HG03196 (cell line): ENCODE results near the gene POMT2.
"Not testable (repeated sequence)": the region's sequence is repeated elsewhere in the genome, so short reads cannot be mapped to it uniquely, and the experiment has no call there.

ENCODE experiments used
- ATAC-seq: cut with Tn5 transposase; IDR thresholded peaks from one replicate; pipeline ENCODE4 v1.9.1; 2021; ENCODE audit not compliant: unreplicated experiment

POMT2 gene

DNA sequence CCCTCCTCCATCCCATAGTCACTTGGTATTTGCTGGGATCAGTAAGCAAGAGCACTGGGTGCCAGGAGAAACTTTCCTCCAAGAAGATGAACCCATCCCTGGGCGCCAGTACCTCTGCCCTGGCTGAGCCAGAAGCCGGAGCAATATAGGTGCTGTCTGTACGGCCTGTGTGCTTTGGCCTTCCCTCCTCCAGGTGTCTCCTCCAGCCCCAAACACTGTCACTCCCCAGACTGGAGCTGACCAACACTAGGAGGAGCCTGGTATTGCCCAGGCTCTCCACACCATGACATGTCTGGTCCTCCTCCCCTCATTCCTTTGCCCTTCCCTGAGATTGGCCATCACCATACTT is 5.0 kb upstream of the POMT2 start:
- ATAC-seq: no peak

DNA sequence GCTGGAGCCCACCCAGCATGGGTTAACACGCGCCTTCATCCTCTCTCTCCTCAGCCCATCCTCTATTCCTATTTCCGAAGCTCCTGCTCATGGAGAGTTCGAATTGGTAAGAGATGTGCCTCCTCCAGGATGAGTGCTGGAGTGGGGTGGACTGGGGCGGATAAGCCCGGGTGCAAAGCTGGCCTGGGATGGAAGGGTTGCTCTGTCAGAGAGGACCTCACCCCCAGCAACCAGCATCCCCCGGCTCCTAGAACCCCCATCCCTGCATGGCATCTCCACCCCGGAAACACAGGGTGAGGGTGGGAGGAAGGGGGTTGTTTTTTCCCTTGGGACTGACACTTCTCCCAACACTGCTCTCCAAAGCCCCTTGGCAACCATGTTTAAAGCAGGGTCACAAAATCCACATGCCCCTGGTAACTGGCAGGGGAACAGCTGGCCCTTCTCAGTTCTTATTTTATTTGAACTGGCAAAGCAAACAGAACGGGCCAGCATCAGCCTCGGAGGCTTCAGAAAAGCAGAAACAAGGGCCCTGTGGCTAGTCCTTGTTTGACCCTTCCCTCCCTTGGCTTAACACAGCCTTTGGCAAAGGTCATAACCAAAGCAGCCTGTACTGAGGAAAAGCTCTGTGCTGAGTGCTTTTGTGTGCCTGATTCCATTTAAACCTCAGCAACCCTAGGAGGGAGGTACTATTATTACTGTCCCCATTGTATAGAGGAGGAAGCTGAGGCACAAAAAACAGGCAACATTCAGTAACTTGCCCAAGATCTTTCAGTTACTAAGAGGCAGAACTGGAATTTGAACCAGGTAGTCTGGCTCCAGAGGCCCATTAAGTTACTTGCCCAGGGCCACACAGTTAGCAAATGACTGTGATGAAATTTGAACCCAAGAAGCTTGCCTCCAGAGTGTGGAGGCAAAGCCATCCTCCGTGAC is 4.4 kb upstream of the POMT2 start:
- ATAC-seq: no peak

DNA sequence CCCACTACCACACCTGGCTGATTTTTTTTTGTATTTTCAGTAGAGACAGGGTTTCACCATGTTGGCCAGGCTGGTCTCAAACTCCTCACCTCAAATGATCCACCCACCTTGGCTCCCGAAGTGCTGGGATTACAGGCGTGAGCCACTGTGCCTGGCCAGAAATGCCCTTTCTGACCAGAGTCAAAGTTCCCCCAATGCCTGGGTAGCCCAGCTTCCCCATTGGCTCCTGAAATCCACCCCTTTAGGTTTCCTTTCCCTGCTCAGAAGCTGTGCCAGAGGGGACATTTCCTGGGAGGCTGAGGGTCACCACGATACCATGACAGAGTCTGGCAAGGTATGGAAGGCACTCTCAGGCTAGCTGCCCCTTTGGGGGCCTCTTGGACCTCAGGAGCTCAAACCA is 3.6 kb upstream of the POMT2 start:
- no peak for ATAC-seq

DNA sequence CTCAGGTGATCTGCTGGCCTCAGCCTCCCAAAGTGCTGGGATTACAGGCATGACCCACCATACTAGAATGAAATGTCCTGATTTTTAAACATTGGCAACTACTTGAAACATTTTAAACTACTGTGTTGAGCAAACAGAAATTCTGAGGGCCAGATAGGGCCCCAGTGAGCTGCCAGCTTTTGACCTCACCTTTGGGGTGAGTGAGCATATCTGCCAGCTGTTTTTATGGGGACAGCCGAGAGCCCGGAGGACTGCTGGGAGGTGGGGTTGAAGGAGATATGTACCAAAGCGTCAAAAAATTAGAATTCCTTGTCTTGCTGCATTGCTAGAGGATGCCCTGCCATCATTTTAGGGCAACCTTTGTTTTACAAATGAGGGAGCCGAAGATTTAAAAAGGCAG is 2.9 kb upstream of the POMT2 start:
- ATAC-seq: no peak

DNA sequence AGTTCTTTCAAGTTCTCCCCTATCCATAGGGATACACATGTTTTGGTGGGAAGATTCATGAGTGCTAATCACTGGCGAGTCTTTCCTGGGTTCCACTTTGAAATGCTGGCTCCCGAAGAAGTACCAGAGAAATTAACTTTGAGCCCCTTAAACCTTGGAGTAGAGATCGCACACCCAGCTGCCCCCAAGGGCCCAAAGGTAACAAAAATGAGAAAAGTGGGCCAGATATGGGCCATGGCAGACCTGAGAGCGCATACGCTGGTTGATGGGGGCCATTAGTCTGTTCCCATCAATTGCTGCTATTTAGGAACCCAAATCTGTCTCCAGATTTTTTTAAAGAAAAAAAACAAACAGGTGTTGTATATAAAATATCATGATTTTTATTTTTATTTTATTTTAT is 2.3 kb upstream of the POMT2 start:
- no peak for ATAC-seq

DNA sequence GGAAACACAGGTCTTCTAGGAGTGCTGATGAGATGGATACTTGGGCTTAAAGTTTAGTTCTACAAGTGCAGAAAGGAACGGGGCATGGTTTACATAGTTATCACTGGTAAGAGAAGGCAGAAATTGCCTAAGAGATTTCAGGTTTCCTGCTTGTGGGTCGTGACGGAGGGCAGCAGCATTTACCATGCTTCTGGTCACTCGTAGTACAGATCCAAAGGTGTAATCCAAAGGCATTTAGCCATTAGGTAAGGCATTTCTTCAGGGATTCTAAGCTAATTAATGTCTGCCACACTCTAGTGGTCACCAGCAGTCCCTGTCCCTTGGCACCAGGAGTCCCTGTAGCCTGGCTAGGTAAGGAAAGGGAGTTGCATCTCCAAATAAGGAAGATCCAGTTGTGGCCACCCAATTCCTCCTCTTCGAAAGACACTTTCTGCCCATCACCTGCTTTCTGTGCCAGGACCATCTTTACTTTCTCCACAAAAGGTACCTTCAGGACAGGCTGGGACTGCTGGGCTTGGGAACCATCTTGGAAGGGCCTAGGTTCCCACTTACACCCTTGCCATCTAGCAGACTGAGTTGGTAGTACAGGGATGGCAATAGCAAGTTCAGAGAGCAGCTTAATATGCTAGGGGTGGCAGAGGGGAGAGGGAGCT is 1.7 kb upstream of the POMT2 start:
- no peak for ATAC-seq

DNA sequence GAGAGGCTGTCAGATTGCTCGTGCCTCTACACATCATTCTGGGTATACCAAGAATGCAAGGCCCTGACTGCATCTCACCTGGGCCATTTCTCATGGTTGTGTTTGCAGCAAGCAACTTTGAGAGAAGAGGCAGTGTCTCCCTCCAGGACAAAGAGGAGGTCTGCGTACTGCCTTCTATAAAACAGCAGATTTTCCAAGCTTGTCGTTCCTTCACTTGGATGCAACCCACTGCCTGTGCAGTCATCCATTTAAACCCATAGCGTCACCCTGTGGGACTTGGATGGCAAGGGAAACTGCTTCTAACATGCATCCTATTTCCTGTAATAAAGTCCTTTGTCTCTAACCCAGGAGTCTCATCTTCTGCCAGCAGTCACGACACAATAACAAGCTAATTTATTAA is 1.3 kb downstream of the POMT2 start:
- ATAC-seq: no peak

DNA sequence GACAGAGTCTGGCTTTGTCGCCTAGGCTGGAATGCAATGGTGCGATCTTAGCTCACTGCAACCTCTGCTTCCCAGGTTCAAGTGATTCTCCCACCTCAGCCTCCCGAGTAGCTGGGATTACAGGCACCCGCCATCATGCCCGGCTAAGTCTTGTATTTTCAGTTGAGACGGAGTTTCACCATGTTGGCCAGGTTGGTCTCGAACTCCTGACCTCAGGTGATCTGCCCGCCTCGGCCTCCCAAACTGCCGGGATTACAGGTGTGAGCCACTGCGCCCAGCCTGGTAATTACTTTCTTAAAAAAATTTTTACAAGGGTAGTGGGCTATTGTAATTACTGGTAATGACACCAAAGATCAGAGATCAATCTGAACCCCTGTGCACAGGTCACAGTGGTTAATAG is 1.9 kb downstream of the POMT2 start:
- not testable (repeated sequence) for ATAC-seq

DNA sequence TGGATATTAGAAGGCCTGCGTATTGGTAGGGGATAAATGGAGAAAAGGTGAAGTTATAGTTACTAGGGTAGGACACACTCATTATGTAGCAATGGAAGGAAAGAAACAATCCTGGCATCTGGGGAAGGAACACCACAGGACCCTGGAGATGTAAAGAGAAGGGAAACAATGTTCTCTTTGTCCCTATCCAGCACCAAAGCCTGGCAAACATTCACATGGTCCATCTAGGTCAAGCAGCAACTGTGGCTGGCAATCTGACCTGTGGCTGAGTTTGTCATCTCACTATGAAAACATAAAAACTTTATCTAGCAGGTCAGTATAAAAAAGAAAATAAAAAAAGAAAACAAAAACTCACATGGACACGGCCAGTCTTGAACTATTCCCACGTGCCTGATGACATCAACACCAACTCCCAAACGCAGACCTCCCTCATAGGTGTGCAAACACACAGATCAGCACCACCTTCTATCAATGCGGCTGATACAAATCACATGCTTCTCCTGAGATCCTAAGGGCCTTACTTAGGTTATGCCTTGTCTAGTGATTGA is 2.6 kb downstream of the POMT2 start:
- no peak for ATAC-seq

DNA sequence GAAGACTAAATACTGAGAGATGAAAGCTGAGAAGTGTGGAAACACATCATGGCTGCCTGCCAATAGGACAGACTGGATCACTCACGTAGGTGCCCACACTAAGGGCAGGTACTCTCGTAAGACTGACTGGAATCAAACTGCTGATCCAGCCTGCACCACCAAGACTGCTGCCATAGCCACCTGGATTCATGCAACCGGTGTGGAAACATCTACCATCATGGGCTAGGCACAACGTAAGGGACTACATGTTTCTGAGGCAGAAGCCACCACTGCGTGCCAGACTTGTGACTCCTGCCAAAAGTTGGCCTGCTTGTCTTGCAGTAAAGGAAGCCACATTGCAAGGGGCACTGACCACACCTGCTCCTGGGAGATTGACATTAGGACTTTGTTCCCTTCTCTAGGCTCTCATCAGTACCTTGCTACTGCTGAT is 3.8 kb downstream of the POMT2 start:
- ATAC-seq: no peak

DNA sequence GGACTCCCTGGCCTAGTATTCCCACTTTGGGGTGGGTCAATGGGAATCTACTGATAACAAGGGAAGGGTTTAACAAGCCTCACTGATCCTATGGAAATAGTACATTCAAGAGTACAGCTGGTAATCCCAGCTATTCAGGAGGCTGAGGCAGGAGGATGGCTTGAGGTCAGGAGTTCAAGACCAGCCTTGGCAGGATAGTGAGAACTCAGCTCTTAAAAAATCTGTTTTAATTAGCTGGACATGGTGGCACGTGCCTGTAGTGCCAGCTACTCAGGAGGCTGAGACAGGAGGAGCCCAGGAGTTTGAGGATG is 4.5 kb downstream of the POMT2 start:
- no peak for ATAC-seq

DNA sequence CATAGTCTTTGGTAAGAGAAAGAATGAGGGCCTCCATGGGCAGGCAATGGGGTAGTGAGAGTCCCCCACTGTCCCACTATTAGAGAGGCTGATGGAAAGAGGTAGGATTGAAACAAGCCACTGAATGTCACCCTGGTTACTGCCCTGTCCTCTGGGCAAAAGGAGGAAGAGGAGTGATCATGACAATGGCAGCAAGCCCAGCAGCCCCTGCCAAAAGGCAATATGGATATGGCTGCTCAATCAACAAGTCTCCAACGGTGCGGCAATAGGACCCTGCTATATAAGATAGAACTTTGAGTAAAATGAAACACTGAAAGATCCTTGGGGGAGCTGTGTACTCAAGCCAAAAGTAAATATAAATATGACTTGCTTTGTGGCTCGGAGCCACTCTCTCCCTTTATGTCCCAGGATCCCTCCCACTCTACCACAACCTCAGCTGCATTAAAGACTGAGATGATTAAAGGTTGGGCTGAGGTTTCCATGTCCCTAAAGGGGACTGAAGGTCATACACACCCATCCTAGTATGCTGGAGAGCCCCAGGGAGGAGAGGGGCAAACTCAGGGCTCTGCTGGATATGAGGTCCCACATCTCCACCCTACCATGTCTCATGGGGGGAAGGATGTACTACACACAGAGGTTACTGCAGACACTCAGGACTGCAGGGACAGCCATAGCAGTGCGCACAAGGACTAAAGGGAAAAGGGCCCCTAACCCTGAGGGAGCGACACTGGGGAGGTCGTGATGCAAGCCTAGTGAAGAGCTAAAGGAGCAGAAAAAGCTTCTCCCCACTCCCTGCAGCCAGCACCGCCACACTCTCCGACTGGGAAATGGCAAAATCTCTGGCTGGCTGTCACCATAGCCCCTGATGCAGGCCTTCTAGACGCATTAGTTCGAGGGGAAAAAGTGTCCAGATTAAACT is 5.9 kb downstream of the POMT2 start:
- ATAC-seq: no peak

DNA sequence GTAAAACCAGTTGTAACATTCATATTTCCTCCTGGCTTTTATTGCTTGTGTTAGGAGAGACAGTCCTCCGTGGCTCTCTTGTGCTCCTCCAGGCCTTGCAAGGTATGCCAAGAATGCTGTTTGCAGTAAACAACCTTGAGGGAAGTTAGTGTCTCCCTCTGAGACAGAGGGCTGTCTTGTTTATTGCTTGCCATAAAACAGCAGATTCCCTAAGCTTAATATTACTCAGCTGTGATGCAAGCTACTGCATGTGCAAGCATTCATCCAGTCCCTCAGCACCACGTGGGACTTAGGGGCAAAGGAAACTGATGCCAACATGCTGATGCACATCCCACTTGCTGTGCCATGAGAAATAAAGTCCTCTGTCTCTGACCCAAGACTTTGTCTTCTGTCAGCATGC is 6.6 kb downstream of the POMT2 start:
- ATAC-seq: no peak

DNA sequence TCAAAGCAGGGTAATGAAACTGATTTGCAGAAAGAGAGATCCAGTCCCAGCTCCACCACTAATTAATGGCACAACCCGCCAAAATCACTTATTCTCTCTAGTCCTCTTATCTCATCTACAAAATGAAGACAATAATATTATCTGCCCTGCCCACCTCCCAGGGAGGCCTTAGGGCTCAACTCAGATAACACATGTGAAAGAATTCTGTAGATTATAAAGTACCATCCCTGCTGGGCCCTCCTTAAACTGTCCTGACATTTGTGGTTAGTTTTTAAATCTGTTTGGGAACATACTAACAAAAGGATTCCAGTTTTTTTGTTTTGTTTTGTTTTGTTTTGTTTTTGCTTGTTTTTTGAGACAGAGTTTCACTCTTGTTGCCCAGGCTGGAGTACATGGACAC is 7.3 kb downstream of the POMT2 start:
- no peak for ATAC-seq

DNA sequence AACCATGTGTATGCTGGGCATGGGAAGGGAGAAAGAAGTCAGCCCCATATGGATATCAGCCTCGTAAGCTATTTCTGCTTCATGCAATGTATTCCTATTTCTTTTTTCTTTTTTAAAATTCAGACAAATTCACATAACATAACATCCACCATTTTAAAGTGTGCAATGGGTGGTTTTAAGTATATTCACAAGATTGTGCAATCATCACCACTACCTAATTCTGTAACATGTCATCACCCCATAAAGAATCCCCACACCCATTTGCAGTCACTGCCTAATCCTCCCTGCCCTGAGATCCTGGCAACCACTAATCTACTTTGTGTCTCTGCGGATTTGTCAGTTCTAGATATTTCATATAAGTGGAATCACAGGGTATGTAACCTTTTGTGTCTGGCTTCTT is 9.5 kb downstream of the POMT2 start:
- ATAC-seq: no peak

DNA sequence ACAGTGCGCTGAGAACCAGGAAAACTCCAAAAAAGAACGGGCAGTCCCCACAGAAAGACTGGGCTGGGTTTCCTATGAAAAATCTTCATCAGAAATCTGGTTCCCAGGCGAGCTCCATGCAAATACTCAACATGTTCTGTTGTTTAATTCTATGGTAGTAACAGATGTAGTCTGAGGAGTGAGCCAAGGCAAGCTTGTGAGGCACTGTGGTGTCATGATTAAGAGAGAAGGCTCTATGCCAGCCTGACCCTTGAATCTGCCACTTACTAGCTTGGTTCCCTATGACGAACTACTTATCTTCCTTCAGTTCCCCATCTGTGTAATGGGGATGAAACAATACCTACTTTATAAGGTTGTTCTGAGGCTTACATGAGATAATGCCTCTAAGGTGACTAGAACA is 10.7 kb downstream of the POMT2 start:
- ATAC-seq: no peak

DNA sequence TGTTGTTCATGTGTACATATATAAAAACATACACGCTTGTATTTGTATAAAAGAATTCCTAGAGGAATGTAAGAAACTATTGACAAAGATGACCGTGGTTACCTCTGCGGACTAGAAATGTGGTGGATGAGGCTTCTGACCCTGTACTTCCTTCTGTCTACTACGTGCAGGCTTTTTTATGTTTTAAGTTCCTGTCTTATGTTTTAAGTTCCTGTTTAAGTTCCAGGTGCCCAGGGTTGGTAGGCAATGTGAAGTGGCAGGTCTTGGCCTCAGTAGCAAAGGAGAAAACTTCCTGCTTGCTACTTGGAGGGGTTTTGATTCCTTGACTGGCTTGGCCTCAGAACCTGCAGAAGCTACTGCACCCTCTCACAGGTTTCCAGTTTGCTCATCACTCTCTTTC is 11.6 kb downstream of the POMT2 start:
- ATAC-seq: no peak

DNA sequence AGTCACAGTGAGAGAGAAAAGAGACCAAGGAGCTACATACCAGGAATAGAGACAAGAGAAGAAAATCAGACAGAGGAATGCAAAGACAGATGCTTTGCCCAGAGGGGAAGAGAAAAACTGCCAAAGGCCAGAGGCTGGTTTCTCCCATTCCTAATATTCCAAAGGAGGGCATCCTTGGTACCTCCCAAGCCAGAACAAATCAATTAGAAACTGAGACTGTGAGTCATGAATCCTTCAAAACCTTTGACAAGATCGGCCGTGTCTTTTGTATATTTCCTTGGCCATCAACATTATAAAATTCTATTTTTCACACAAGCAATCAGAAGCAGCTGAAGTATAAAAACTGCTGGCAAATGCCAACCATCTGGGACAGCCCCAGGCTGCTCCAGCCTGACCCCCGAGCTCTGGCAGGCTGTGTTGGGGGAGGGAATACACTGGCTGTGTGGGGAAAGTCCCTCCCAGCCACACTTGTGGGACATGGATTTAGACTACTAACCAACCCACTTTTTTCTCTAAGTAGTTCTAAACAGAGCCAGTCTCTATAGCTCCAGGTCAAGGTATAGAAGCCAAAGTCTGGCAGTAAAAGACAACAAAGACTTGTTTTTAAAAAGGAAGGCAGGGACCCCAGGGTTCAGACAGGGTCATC is 13.7 kb downstream of the POMT2 start:
- no peak for ATAC-seq

DNA sequence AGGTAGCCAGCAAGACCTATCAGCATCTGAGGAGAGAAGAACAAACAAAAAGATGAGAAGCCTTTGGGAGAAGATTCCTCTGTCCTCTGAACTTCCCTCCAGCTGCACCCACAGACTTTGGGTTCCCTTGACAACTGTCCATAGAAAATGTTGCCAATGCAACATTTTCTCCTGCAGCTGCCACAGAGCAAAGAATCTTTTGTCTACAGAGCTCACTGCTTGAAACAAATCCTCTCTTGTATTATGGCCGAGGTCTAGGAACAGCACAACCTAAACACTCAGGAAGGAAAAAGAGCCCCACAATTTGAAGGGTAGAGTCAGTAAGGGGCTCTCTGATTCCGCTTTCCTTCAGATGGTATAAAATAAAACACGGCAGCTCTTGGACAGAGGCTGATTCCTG is 14.3 kb downstream of the POMT2 start:
- ATAC-seq: no peak

DNA sequence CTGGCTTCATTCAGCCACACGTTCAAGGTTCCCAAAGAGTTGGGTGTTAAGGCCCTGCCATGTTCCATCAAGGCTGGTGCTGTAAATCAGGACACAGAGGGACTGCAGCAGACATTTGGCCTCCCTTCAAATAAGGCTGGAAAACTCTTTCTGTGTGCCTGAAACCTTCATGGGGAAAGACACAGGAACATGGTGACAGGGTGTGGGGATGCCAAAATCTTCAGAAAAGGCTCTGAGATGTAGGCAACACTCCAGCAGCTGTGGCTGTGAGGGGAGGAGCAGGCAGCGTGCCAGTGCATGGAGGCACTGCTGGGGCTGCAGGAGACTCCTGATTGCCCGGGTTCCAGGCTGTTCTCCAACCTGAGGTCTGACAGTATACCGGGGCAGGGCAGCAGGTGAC is 15.0 kb downstream of the POMT2 start:
- no peak for ATAC-seq
